GM20431 (cell line): ENCODE results near the gene SNRPA.

ENCODE experiments used
- in situ Hi-C: fragments of 300-500 bp; cut with MseI, MboI; formaldehyde crosslinking; loops from one replicate; pipeline ENCODE4 v1.15.0; 2020; ENCODE audit warnings: low sequenced_read_pairs; ENCODE audit not compliant: unreplicated experiment

The SNRPA gene

GRCh38 chr19:40750874-40751537, at the start of gene SNRPA:
TSS of gene SNRPA (plus strand) at chr19:40751203. CDS start at chr19:40751409, 206 bp downstream.
- in situ Hi-C loops: no loop called here

- in situ Hi-C loops: no loop called here
Measured at GRCh38 chr19:40701758-40702157, 49.2 kb upstream of the SNRPA start.

- in situ Hi-C loops: no loop called here
Measured at GRCh38 chr19:40702337-40703012, 48.5 kb upstream of the SNRPA start.

GRCh38 chr19:40703029-40703755, 47.8 kb upstream of the SNRPA start:
- in situ Hi-C loops: no loop called here

GRCh38 chr19:40704491-40705361, 46.3 kb upstream of the SNRPA start:
- in situ Hi-C loops: no loop called here

- in situ Hi-C loops: no loop called here
Measured at GRCh38 chr19:40705362-40705651, 45.7 kb upstream of the SNRPA start.

GRCh38 chr19:40705950-40706619, 44.9 kb upstream of the SNRPA start:
- in situ Hi-C loops: no loop called here

- in situ Hi-C loops: no loop called here
Measured at GRCh38 chr19:40707615-40708014, 43.4 kb upstream of the SNRPA start.

- in situ Hi-C loops: no loop called here
Measured at GRCh38 chr19:40709817-40710216, 41.2 kb upstream of the SNRPA start.

- in situ Hi-C loops: no loop called here
Measured at GRCh38 chr19:40713939-40714338, 37.1 kb upstream of the SNRPA start.

GRCh38 chr19:40714441-40715299, 36.3 kb upstream of the SNRPA start:
- in situ Hi-C loops: no loop called here

GRCh38 chr19:40716031-40716481, 34.9 kb upstream of the SNRPA start:
- in situ Hi-C loops: no loop called here

- in situ Hi-C loops: no loop called here
Measured at GRCh38 chr19:40716482-40717324, 34.3 kb upstream of the SNRPA start, which contains the start of the genes COQ8B and ITPKC. TSS of gene COQ8B (minus strand) at chr19:40716886. CDS start at chr19:40714632, 2,254 bp downstream. TSS of gene ITPKC (plus strand) at chr19:40717112. CDS start at chr19:40717136, 24 bp downstream.

GRCh38 chr19:40717325-40717879, 33.6 kb upstream of the SNRPA start:
- in situ Hi-C loops: no loop called here

- in situ Hi-C loops: no loop called here
Measured at GRCh38 chr19:40717880-40718773, 32.9 kb upstream of the SNRPA start.

- in situ Hi-C loops: no loop called here
Measured at GRCh38 chr19:40718774-40719391, 32.1 kb upstream of the SNRPA start.
